Trophoblast cell (in vitro differentiated cells and primary cell): ENCODE results near the gene RSPH6A.

ENCODE experiments used
- DNase-seq, 2 donors: peaks; one replicate each; pipeline ENCODE4 v3.0.0-alpha.2; 2016
- H2AFZ ChIP-seq: 2 replicates; pipeline ENCODE4 v1.6.1; 2013; ENCODE audit warnings: low read length, moderate library complexity, mild to moderate bottlenecking; ENCODE audit not compliant: insufficient read depth, poor library complexity
- H2AK5ac ChIP-seq: 2 replicates; pipeline ENCODE4 v1.6.1; 2013; ENCODE audit warnings: mild to moderate bottlenecking, low read length
- H2BK120ac ChIP-seq: 2 replicates; pipeline ENCODE4 v1.6.1; 2013; ENCODE audit warnings: low read length, mild to moderate bottlenecking, moderate library complexity; ENCODE audit not compliant: insufficient read depth, poor library complexity
- H2BK12ac ChIP-seq: 2 replicates; pipeline ENCODE4 v1.6.1; 2013; ENCODE audit warnings: mild to moderate bottlenecking, low read length, moderate library complexity
- H2BK5ac ChIP-seq: 2 replicates; pipeline ENCODE4 v1.6.1; 2013; ENCODE audit warnings: low read length, low read depth, moderate library complexity, mild to moderate bottlenecking; ENCODE audit not compliant: poor library complexity
- H3K14ac ChIP-seq: 2 replicates; pipeline ENCODE4 v1.6.1; 2013; ENCODE audit warnings: mild to moderate bottlenecking, low read length
- H3K18ac ChIP-seq: 2 replicates; pipeline ENCODE4 v1.6.1; 2013; ENCODE audit warnings: mild to moderate bottlenecking, low read length
- H3K23ac ChIP-seq: 2 replicates; pipeline ENCODE4 v1.6.1; 2013; ENCODE audit warnings: low read length
- H3K27ac ChIP-seq: 2 replicates; pipeline ENCODE4 v1.5.1; 2013; ENCODE audit warnings: low read depth, mild to moderate bottlenecking, inconsistent platforms, low read length, moderate library complexity
- H3K27me3 ChIP-seq: 2 replicates; pipeline ENCODE4 v1.6.1; 2013; ENCODE audit warnings: inconsistent platforms, mild to moderate bottlenecking, low read length, moderate library complexity; ENCODE audit not compliant: insufficient read depth
- H3K36me3 ChIP-seq, 2 experiments: 1 replicate in 1 of 2; 2 replicates in 1 of 2; pipeline ENCODE4 v1.6.1; 2013; ENCODE audit warnings: low read length in 2 of 2, mild to moderate bottlenecking in 2 of 2, moderate library complexity in 1 of 2; ENCODE audit not compliant: insufficient read depth in 2 of 2, control insufficient read depth in 1 of 2
- H3K4ac ChIP-seq: 2 replicates; pipeline ENCODE4 v1.6.1; 2013; ENCODE audit warnings: low read depth, mild to moderate bottlenecking, low read length, moderate library complexity
- H3K4me1 ChIP-seq, 2 experiments: 1 replicate in 1 of 2; 2 replicates in 1 of 2; pipeline ENCODE4 v1.6.1; 2013; ENCODE audit warnings: low read length in 2 of 2, mild to moderate bottlenecking in 2 of 2, moderate library complexity in 1 of 2; ENCODE audit not compliant: insufficient read depth in 2 of 2, control insufficient read depth in 1 of 2
- H3K4me2 ChIP-seq: 2 replicates; pipeline ENCODE4 v1.6.1; 2013; ENCODE audit warnings: inconsistent platforms, mild to moderate bottlenecking, low read length, moderate library complexity
- H3K4me3 ChIP-seq: 2 replicates; pipeline ENCODE4 v1.5.1; 2013; ENCODE audit warnings: mild to moderate bottlenecking, low read depth, low read length, inconsistent platforms
- H3K79me1 ChIP-seq: one replicate; pipeline ENCODE4 v1.6.1; 2013; ENCODE audit warnings: low read length
- H3K79me2 ChIP-seq: 2 replicates; pipeline ENCODE4 v1.6.1; 2013; ENCODE audit warnings: low read length, mild to moderate bottlenecking; ENCODE audit not compliant: control insufficient read depth, insufficient read depth, poor library complexity
- H3K9ac ChIP-seq: 2 replicates; pipeline ENCODE4 v1.6.1; 2013; ENCODE audit warnings: mild to moderate bottlenecking, low read length
- H3K9me3 ChIP-seq: 2 replicates; pipeline ENCODE4 v1.6.1; 2013; ENCODE audit warnings: low read depth, mild to moderate bottlenecking, control low read depth, inconsistent platforms, low read length; ENCODE audit not compliant: insufficient read depth
- H4K12ac ChIP-seq: 2 replicates; pipeline ENCODE4 v1.6.1; 2013; ENCODE audit warnings: low read depth, mild to moderate bottlenecking, low read length, moderate library complexity
- H4K8ac ChIP-seq: 2 replicates; pipeline ENCODE4 v1.6.1; 2013; ENCODE audit warnings: low read depth, mild to moderate bottlenecking, low read length, moderate library complexity
- H4K91ac ChIP-seq: one replicate; pipeline ENCODE4 v1.6.1; 2013; ENCODE audit warnings: low read depth, mild to moderate bottlenecking, low read length, moderate library complexity
- WGBS: extraction: QIAGEN DNeasy Blood & Tissue Kit; methylation state at CpG from one replicate; pipeline ENCODE4 v1.1.7; 2013; ENCODE audit warnings: missing lambda C conversion rate; ENCODE audit not compliant: insufficient read length, insufficient coverage; ENCODE audit errors: extremely low coverage; 5-methylcytosine and 5-hydroxymethylcytosine counted together

Gene RSPH6A

GRCh38 chr19:45766869-45767346 is 48.2 kb downstream of the RSPH6A start:
- Histone ChIP-seq H2BK5ac (peak overlapping the region; percentile 7), H3K27ac (peak overlapping the region; percentile 36), H3K23ac (no peak overlapping the region), H2BK12ac (peak overlapping the region; percentile 3), H3K4me3 (peak overlapping the region; percentile 41), H2BK120ac (peak overlapping the region; percentile 0), H4K8ac (peak overlapping the region; percentile 50), H4K91ac (peak overlapping the region; percentile 58), H3K4me2 (peak overlapping the region; percentile 99), H3K18ac (peak overlapping the region; percentile 15), H2AFZ (no peak overlapping the region), H3K36me3 (peaks cover 8 to 9% of the 10 kb centered on the region in 2 experiments), H3K4ac (peak overlapping the region; percentile 11), H4K12ac (peak overlapping the region; percentile 25), H3K79me2 (peaks cover 13% of the 10 kb centered on the region), H3K27me3 (no peaks in the 10 kb centered on the region), H3K9ac (peak overlapping the region; percentile 79), H2AK5ac (peak overlapping the region; percentile 13), H3K14ac (peak overlapping the region; percentile 15), H3K9me3 (no peaks in the 10 kb centered on the region), H3K79me1 (peaks cover 27% of the 10 kb centered on the region), H3K4me1 (peaks cover 13 to 23% of the 10 kb centered on the region in 2 experiments)
- peak in 1 of 2 donors; percentile 39 for DNase-seq
- no CpG with 5 or more reads among the region's 24 CpGs for WGBS

DNA sequence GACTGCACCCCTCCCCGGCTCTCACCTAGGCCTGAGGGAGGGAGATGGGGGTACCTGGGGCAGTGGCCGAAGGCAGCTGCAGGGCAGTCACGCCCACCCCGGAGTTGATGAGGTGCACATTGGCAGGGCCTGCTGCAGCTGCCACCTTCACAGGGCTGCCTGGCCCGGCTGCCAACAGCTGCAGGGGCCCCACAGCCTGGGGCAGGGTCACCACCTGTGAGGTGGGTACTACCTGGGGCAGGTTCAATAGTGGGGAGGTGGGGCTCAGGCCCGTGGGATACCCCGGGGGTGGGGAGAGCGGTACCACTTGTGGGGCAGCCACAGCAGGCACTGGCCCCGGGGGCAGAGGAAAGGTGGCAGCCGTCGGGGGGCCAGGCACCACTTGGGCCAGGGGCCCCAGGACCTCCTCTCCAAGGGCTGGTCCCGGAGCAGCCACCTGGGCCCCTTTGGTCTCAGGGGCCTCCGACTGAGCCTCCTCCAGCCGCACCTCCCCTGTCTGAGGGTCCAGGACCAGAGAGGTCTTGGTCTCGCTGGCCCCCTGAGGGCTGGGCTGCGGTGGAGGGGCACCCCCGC is 48.7 kb downstream of the RSPH6A start:
- H3K23ac ChIP-seq: no peak overlapping the region
- no peak overlapping the region for H3K4ac ChIP-seq
- no peak overlapping the region for H2AFZ ChIP-seq
- no peak overlapping the region for H3K27ac ChIP-seq
- H2BK120ac ChIP-seq: no peak overlapping the region
- H3K4me1 ChIP-seq: peaks cover 13 to 23% of the 10 kb centered on the region in 2 experiments
- H4K12ac ChIP-seq: peak overlapping the region; percentile 17
- DNase-seq: no peak
- peaks cover 27% of the 10 kb centered on the region for H3K79me1 ChIP-seq
- H3K9ac ChIP-seq: no peak overlapping the region
- peak overlapping the region; percentile 13 for H2AK5ac ChIP-seq
- H3K27me3 ChIP-seq: no peaks in the 10 kb centered on the region
- no peak overlapping the region for H3K18ac ChIP-seq
- WGBS: no CpG with 5 or more reads among the region's 17 CpGs
- no peak overlapping the region for H2BK5ac ChIP-seq
- peak overlapping the region; percentile 3 for H2BK12ac ChIP-seq
- H3K4me3 ChIP-seq: no peak overlapping the region
- no peak overlapping the region for H4K8ac ChIP-seq
- peaks cover 2% of the 10 kb centered on the region for H3K9me3 ChIP-seq
- H3K36me3 ChIP-seq: peaks cover 3 to 5% of the 10 kb centered on the region in 2 experiments
- peak overlapping the region; percentile 15 for H3K14ac ChIP-seq
- peak overlapping the region; percentile 99 for H3K4me2 ChIP-seq
- peak overlapping the region; percentile 58 for H4K91ac ChIP-seq
- peaks cover 13% of the 10 kb centered on the region for H3K79me2 ChIP-seq

DNA sequence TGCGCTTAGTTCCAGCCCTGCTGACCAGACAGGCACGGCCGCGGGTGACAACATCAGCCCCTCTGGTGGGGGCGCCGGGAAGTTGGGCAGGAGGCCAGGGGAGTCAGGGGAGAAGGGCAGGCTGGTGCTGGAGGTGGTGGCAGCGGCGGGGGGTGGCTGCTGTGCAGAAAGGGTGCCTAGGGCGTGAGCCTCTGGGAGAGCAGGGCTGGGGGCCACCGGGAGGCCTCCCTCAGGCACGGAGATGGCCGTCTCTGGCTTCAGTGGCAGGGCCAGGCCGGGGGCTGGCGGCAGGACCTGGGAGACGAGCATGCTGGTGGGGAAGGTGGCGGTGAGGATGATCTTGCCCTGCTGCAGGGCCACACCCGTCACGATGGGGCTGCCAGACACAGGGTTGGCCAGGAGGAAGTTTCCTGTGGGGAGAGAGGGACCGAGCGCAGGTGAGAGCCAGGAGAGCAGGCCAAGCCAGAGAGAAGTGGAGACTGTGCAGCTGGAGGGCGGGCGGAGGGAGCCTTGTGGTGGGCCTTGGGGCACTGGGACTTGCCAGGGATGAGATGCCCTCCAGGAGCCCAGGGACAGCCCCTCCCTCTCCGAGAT is 49.3 kb downstream of the RSPH6A start:
- Histone ChIP-seq H2AFZ (no peak overlapping the region), H3K4me1 (peaks cover 13 to 18% of the 10 kb centered on the region in 2 experiments)
- WGBS: no CpG with 5 or more reads among the region's 23 CpGs

GRCh38 chr19:45764945-45765701 is 50.0 kb downstream of the RSPH6A start:
- no peak overlapping the region for H3K4ac ChIP-seq
- no peaks in the 10 kb centered on the region for H3K27me3 ChIP-seq
- H3K4me1 ChIP-seq: peaks cover 13 to 18% of the 10 kb centered on the region in 2 experiments
- H4K91ac ChIP-seq: no peak overlapping the region
- H2BK120ac ChIP-seq: no peak overlapping the region
- peaks cover 25% of the 10 kb centered on the region for H3K79me1 ChIP-seq
- no peak overlapping the region for H2AFZ ChIP-seq
- H4K12ac ChIP-seq: no peak overlapping the region
- no peak overlapping the region for H3K23ac ChIP-seq
- H3K9ac ChIP-seq: no peak overlapping the region
- no peak overlapping the region for H3K4me3 ChIP-seq
- no peak overlapping the region for H3K18ac ChIP-seq
- H2AK5ac ChIP-seq: peak overlapping the region; percentile 36
- H3K4me2 ChIP-seq: no peak overlapping the region
- H3K27ac ChIP-seq: no peak overlapping the region
- DNase-seq: no peak
- no peak overlapping the region for H2BK5ac ChIP-seq
- peak overlapping the region; percentile 15 for H2BK12ac ChIP-seq
- no peaks in the 10 kb centered on the region for H3K36me3 ChIP-seq
- H3K9me3 ChIP-seq: peaks cover 2% of the 10 kb centered on the region
- H3K79me2 ChIP-seq: peaks cover 13% of the 10 kb centered on the region
- H4K8ac ChIP-seq: no peak overlapping the region
- H3K14ac ChIP-seq: no peak overlapping the region
- no CpG with 5 or more reads among the region's 21 CpGs for WGBS

More for the DNA sequence above, 49.3 kb downstream of the RSPH6A start:
- Histone ChIP-seq H3K27ac (no peak overlapping the region), H4K8ac (no peak overlapping the region), H3K4me2 (no peak overlapping the region), H3K79me1 (peaks cover 27% of the 10 kb centered on the region), H3K27me3 (no peaks in the 10 kb centered on the region), H2BK120ac (no peak overlapping the region), H3K14ac (no peak overlapping the region), H4K91ac (no peak overlapping the region), H2BK12ac (no peak overlapping the region), H2BK5ac (no peak overlapping the region), H4K12ac (no peak overlapping the region), H3K4ac (no peak overlapping the region), H3K9me3 (peaks cover 2% of the 10 kb centered on the region), H3K36me3 (no peaks in the 10 kb centered on the region), H3K18ac (no peak overlapping the region), H3K9ac (no peak overlapping the region), H3K79me2 (peaks cover 13% of the 10 kb centered on the region), H2AK5ac (peak overlapping the region; percentile 36), H3K4me3 (no peak overlapping the region), H3K23ac (no peak overlapping the region)
- no peak for DNase-seq
